NOMO-1 treated with dmso at 0.1 percent for 144 hours (cell line): ENCODE results near the gene NMUR2.

Source experiments
- DNase-seq: peaks from one replicate; lab custom pipeline; 2025; ENCODE audit not compliant: unreplicated experiment; lab: John Stamatoyannopoulos, UW

The NMUR2 gene

GRCh38 chr5:152405145-152405544 lies at the start of gene NMUR2:
NMUR2 (minus strand) TSS chr5:152405279; CDS start chr5:152405113, 166 bp downstream.
- no peak for DNase-seq

GRCh38 chr5:152443935-152444334 lies 38.9 kb upstream of the NMUR2 start:
- no peak for DNase-seq

- DNase-seq = no peak
Observed at GRCh38 chr5:152439791-152440190, 34.7 kb upstream of the NMUR2 start.

- no peak for DNase-seq
Observed at GRCh38 chr5:152437866-152438265, 32.8 kb upstream of the NMUR2 start.

DNA sequence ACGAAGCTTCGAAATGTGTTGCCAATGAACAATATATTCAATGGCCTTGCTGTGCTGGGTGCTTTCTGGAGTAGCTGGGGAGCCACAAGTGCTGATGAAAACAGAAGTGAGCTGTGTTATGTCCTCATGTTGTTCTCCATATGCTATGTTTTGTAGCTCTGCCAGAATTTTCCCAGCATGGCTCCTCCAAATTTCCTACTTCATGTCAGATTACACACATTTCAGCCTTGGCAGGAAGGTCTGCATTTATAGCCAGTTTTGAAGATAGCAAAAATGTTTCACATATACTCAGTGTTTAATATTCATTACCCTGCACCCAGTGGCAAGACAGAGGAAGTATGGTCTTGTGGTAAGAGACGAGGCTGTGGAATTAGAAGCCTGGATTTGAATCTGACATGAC lies 22.6 kb upstream of the NMUR2 start:
- DNase-seq = no peak

DNA sequence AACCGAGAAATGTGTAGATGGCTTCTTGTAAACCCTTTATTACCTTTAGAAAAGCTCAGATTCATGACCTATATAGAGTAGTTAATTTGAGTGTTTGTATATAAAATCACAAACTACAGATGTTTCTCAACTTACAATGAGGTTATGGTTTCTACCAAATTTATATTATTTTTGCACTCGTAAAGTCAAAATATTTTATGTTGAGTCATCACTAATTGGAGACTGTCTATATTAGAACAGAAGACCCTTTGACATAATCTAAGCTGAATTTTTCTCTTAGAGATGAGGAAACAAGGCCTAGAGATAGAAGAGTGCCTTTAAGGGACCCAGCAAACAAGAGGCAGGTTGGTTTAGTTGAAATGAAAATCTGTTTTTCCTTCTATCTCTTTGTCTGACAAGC lies 20.0 kb upstream of the NMUR2 start:
- DNase-seq = no peak

GRCh38 chr5:152424501-152424900 lies 19.4 kb upstream of the NMUR2 start:
- no peak for DNase-seq

GRCh38 chr5:152422081-152422480 lies 17.0 kb upstream of the NMUR2 start:
- no peak for DNase-seq

GRCh38 chr5:152412129-152412528 lies 7.0 kb upstream of the NMUR2 start:
- DNase-seq = no peak

DNA sequence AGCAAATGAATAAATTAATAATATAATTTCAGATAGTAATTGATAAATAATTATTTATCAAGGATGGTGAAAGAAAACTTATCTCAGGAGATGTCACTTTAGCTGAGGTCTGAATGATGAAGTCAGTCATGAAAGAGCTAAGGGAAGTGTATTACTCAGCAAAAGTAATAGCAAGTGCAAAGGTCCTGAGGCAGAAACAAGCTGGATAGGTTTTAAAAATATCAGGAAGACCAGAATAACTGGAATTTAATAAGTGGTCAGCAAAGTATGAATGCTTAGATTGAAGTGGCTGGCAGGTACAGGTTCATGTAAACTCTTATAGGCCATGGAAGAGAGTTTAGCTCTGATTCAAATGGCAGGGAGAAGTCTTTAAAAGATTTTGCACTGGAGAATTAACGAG lies 1.0 kb upstream of the NMUR2 start:
- no peak for DNase-seq

DNA sequence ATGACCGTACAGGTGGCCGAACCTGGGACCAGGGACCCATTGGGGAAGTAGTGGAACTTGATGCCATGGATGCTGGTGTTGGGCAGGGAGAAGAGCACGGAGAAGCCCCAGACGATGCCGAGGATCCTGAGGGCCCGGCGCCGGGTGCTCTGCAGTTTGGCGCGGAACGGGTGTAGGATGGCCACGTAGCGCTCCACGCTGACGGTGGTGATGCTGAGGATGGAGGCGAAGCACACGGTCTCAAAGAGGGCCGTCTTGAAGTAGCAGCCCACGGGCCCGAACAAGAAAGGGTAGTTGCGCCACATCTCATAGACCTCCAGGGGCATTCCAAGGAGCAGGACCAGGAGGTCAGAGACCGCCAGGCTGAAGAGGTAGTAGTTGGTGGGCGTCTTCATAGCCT lies 585 bp downstream of the NMUR2 start:
- no peak for DNase-seq

DNA sequence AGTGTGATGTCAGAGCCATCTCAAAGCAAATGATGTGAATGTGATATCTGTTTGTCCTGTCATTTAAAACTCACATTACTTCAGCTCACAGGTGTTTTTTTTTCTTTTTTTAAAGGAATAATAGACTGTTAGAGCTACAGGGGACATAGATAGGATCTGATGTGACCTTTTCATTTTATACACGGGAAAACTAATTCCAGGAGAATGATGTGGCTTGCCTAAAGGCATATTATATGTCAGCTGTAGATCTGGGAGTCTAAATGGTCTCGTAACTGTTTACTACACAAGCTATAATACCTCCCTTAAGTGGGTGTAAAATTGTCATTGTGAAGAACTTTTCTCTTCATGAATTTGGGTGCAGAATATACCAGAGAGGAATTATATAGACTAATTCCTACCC lies 2.0 kb downstream of the NMUR2 start:
- no peak for DNase-seq

DNA sequence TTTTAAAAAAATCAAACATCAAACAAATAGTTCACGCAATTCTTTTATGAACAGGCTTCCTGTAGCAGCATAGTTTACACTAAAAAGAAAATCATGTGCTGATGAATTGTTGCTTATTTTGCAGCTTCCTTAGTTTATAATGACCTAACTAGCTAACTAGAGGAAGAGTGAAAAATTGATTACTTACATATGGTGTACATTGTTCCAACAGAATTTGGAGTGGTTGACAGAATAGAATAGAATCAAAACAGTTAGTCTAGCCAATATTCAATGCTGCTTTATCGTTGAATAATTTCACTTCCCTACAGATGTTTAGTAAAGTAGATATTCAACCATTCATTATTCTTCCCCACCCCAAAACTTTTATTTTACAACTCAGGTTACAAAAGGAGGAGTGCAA lies 4.2 kb downstream of the NMUR2 start:
- DNase-seq = no peak

DNA sequence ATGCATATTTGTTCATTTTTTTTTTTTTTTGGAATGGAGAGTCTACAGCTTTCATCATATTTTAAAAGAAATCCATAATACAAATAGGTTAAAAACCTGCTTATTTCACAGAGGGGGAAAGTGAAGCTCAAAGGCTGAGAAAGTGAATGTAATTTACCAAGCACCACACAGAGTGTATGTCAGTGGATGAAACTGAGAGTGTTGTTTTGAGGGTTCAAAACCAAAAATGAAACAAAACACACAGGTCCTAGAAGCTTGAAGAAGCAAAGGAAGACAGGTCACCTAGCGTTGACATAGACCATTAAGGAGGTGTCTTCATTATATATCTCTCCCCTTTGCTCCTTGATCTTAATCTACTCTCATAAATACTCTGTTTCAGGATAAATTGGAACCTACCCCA lies 7.5 kb downstream of the NMUR2 start:
- DNase-seq = no peak

- DNase-seq = no peak
Observed at GRCh38 chr5:152393441-152393840, 11.6 kb downstream of the NMUR2 start.

- no peak for DNase-seq
Observed at GRCh38 chr5:152389208-152389849, 15.8 kb downstream of the NMUR2 start.

DNA sequence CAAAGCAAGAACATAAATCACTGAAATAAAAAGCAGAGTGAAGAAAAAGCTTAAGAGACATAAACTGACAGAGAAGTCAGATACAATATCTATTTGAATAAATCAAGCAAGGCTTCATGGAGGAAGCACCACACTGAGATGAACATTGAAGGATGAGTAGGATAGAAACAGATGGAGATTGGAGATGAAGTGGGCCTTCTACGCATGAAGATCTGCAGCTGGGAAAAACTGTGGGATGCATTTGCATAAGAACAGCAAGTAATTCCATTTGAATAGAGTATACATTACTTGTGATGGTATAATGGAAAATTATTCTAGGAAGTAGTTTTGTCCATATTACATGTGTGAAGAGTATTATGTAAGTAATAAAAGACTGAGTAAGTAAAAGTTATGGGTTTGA lies 16.5 kb downstream of the NMUR2 start:
- DNase-seq = no peak

DNA sequence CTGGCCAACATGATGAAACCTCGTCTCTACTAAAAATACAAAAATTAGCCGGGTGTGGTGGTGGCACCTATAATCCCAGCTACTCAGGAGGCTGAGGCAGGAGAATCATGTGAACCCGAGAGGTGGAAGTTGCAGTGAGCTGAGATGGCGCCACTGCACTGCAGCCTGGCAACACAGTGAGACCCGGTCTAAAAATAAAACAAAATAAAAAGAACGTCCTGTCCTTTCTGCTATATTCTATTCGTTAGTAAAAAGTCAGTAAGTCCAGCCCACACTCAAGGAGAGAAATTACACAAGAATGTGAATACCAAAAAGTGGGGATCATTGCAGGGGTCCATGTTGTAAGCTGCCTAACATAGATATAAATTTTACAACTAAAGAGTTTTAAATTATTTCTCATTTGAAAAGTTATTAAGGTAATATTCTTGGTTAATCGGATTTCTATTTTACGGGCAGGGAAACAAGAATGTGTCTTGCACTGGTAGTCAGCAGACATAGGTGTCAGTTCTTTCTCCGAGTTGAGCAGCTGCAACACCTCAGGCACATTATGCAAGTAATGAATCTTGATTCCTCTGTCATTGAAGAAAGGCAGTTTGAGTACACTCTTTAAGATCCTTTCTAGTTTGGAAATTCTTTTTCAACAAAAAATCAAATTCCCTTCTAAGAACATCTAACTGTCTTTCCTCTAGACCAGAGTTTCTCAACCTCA lies 24.5 kb downstream of the NMUR2 start:
- no peak for DNase-seq

- no peak for DNase-seq
Observed at GRCh38 chr5:152379331-152379730, 25.7 kb downstream of the NMUR2 start.

DNA sequence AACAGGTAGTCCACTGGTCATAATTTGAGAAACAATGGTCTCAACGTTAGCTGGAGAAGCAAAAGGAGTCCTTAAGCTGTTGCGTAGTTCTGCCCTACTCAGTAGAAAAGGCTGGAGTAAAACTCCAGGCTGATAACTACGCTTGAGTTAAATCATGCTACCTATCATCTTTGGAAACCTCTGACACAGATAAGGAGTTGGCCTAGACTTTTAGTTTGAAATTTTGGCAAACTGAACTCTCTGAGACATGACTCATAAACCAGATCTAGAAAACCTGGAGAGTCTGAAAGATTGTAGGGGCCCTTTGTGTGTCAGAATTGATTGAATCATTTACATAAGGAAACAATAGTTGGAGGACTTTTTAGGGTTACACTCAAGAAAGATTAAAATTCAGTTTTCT lies 26.3 kb downstream of the NMUR2 start:
- no peak for DNase-seq

DNA sequence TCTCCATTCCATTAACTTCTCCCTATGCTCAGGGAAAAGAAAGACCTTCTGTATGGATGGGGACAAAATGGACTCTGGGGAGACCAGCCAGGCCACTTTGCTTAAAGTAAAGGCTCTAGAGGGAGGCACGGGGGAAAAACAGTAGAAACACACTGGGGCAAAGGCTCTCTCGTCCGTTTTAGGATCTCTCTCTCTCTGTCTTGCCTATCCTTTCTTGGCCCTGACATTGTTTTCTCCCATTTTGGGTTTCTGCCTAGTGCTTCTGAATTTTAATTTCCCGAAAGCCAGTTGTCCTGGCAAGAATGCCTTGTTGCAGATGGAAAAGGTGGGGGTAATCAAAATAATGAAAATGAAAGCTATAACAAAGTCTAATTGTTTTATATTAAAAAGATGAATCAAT lies 28.2 kb downstream of the NMUR2 start:
- DNase-seq = no peak

DNA sequence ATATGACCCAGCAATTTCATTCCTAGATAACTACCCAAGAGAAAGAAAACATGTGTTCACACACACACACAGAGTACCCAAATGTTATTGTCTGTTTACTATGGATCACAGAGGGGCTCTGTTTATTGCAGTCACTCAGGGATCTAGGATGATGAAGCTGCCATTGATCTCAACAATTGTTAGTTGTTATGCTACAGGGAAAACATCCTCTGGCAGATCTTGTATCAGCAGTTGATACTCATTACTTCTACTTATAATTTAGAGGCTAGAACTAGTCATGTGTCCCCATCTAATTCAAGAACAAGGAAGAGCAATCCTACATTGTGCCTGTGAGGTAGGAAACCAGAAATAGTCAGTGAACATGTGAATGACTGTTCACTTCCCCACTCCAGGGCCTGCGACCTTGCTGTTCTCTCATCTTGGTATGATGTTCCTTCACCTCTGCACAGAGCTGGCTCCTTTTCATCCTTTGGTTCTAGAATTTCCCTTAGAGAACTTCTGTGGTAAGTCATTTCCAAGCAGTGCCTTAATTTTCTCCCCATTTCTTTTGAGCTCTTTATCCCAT lies 30.3 kb downstream of the NMUR2 start:
- no peak for DNase-seq

DNA sequence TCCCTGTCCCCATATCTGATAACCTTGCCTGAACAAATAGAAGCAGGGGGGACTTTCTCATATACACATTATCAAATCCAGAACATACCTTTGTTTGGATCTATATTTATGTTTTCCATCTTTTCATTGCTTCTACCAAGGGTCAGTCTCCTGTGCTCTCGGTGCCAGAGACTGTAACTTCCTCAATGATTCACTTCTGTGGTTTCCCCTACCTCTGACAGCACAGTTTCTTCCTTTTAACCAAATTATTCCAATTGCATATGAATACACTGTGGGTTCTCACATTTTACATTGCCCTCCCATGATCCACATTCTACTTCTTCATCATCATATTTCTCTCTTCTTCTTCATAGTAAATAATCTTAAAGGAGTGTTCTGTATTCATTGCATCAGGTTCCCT lies 32.2 kb downstream of the NMUR2 start:
- no peak for DNase-seq
